WTC11 (cell line): Measurements from ENCODE around the gene SLC2A6. TPM values are rescaled to one million over a fixed set of nuclear protein-coding genes. Genes with fewer than 3 reads are reported as not detected.

Experiments used
- ATAC-seq: fragments of 200-7000 bp; cut with Tn5 transposase; 2 replicates; pipeline ENCODE4 v1.10.0; 2021; ENCODE audit warnings: mild to moderate bottlenecking, moderate library complexity
- CTCF ChIA-PET: fragments of 300-600 bp; sonication (Branson Sonifier 250); formaldehyde crosslinking; loops from one replicate; lab custom pipeline; 2021; ENCODE audit warnings: antibody characterized with exemption; lab: Charles Lee
- POLR2A ChIA-PET: fragments of 350-600 bp; sonication (Branson Sonifier 250); formaldehyde crosslinking; loops from one replicate; lab custom pipeline; 2021; ENCODE audit warnings: antibody characterized with exemption; lab: Charles Lee
- DNase-seq: peaks from one replicate; pipeline ENCODE4 v3.0.0; 2021; ENCODE audit warnings: low spot score
- H3K27ac Mint-ChIP-seq: 2 replicates; pipeline ENCODE4 v1.8.0; 2021; ENCODE audit warnings: mixed read lengths
- H3K27me3 Mint-ChIP-seq: 2 replicates; pipeline ENCODE4 v1.8.0; 2021; ENCODE audit warnings: low read depth, mild to moderate bottlenecking, moderate library complexity, mixed read lengths
- H3K36me3 Mint-ChIP-seq: 2 replicates; pipeline ENCODE4 v1.8.0; 2021; ENCODE audit warnings: mixed read lengths
- H3K4me1 Mint-ChIP-seq: 2 replicates; pipeline ENCODE4 v1.8.0; 2022; ENCODE audit warnings: mixed read lengths
- H3K4me3 Mint-ChIP-seq: 2 replicates; pipeline ENCODE4 v1.8.0; 2021; ENCODE audit warnings: mild to moderate bottlenecking, moderate library complexity, mixed read lengths
- H3K9me3 Mint-ChIP-seq: 2 replicates; pipeline ENCODE4 v1.8.0; 2021; ENCODE audit warnings: mixed read lengths
- CREB1 ChIP-seq: sonication (generic); formaldehyde crosslinking; IDR thresholded peaks from 2 replicates; pipeline ENCODE4 v1.8.0; 2023; ENCODE audit warnings: mild to moderate bottlenecking, missing genetic modification reagents
- ETV6 ChIP-seq: sonication (generic); formaldehyde crosslinking; IDR thresholded peaks from 2 replicates; pipeline ENCODE4 v1.8.1; 2022; ENCODE audit warnings: mild to moderate bottlenecking, missing genetic modification reagents
- GRHL2 ChIP-seq: fragments of 250-450 bp; sonication (Bioruptor Pico); IDR thresholded peaks from 2 replicates; pipeline ENCODE4 v1.8.0; 2022; ENCODE audit warnings: mild to moderate bottlenecking, moderate library complexity; ENCODE audit not compliant: insufficient replicate concordance, severe bottlenecking
- JUN ChIP-seq: sonication (generic); formaldehyde crosslinking; IDR thresholded peaks from 2 replicates; pipeline ENCODE4 v1.8.0; 2023; ENCODE audit warnings: mild to moderate bottlenecking, missing genetic modification reagents
- OVOL2 ChIP-seq: fragments of 250-450 bp; sonication (Bioruptor Pico); IDR thresholded peaks from 2 replicates; pipeline ENCODE4 v1.9.0; 2021; ENCODE audit warnings: mild to moderate bottlenecking, borderline replicate concordance
- ZNF121 ChIP-seq: sonication (generic); formaldehyde crosslinking; IDR thresholded peaks from 2 replicates; pipeline ENCODE4 v1.8.0; 2023; ENCODE audit warnings: missing genetic modification reagents
- ZNF219 ChIP-seq: sonication (generic); formaldehyde crosslinking; IDR thresholded peaks from 2 replicates; pipeline ENCODE4 v1.8.0; 2023; ENCODE audit warnings: missing genetic modification reagents, mild to moderate bottlenecking, borderline replicate concordance
- ZNF416 ChIP-seq: fragments of 250-450 bp; sonication (Bioruptor Pico); IDR thresholded peaks from 2 replicates; pipeline ENCODE4 v1.9.0; 2021; ENCODE audit warnings: mild to moderate bottlenecking, inconsistent platforms
- ZNF423 ChIP-seq: fragments of 250-450 bp; sonication (Bioruptor Pico); IDR thresholded peaks from 2 replicates; pipeline ENCODE4 v2.1.2; 2022; ENCODE audit warnings: mild to moderate bottlenecking, moderate library complexity
- total RNA-seq: library from RNA; stranded (reverse); gene quantifications from 3 replicates; pipeline ENCODE4 v1.2.3, GENCODE V29; 2021
- TF ChIP-seq, protein P1 (sequence below): sonication (generic); formaldehyde crosslinking; IDR thresholded peaks from 2 replicates; pipeline ENCODE4 v1.8.1; 2023; ENCODE audit warnings: mild to moderate bottlenecking, moderate library complexity, missing genetic modification reagents
- TF ChIP-seq, protein P2 (sequence below): sonication (generic); formaldehyde crosslinking; IDR thresholded peaks from 2 replicates; pipeline ENCODE4 v1.8.1; 2023; ENCODE audit warnings: mild to moderate bottlenecking, missing genetic modification reagents, moderate library complexity
- TF ChIP-seq, protein P3 (sequence below): fragments of 250-450 bp; sonication (Bioruptor Pico); conservative IDR thresholded peaks from 2 replicates; pipeline ENCODE4 v1.9.0; 2021; ENCODE audit warnings: mild to moderate bottlenecking
- TF ChIP-seq, protein P4 (sequence below): fragments of 200-600 bp; IDR thresholded peaks from 2 replicates; pipeline ENCODE4 v1.8.0; 2022; ENCODE audit warnings: antibody characterized with exemption
- TF ChIP-seq, protein P5 (sequence below): sonication (generic); formaldehyde crosslinking; IDR thresholded peaks from 2 replicates; pipeline ENCODE4 v1.8.0; 2023; ENCODE audit warnings: mild to moderate bottlenecking, missing genetic modification reagents
- TF ChIP-seq, protein P6 (sequence below): sonication (generic); formaldehyde crosslinking; IDR thresholded peaks from 2 replicates; pipeline ENCODE4 v1.8.0; 2022; ENCODE audit warnings: missing genetic modification reagents
- TF ChIP-seq, protein P7 (sequence below): sonication (generic); formaldehyde crosslinking; IDR thresholded peaks from 2 replicates; pipeline ENCODE4 v1.8.1; 2023; ENCODE audit warnings: mild to moderate bottlenecking, missing genetic modification reagents

SLC2A6 gene
- total RNA-seq, 1 experiment from 2014 or later: 16.6 TPM

DNA sequence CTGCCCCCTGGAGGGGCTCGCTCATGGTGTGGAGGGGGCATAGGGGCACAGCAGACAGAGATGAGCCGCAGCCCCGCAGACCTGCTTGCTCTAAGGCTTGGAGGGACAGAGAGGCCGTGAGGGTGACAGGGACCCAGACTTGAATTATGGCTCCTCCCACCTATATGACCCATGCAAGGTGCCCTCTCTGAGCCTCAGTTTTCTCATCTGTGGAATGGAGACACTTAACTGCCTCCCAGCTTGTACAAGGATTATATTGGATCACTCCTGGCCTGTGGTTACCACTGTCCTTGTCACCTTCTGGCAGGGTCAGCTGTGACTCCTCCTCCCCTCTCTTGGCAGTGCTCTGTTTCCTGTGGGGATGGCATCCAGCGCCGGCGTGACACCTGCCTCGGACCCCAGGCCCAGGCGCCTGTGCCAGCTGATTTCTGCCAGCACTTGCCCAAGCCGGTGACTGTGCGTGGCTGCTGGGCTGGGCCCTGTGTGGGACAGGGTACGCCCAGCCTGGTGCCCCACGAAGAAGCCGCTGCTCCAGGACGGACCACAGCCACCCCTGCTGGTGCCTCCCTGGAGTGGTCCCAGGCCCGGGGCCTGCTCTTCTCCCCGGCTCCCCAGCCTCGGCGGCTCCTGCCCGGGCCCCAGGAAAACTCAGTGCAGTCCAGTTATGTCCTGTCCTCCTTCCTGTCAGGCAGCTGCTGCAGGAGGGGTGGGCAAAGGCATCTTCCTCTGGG, 23.8 kb downstream of the SLC2A6 start:
- Mint-ChIP-seq H3K27ac (no peak overlapping the region), H3K27me3 (no peaks in the 10 kb centered on the region)
- CTCF ChIA-PET: interaction anchor here (1.1 to 3.0 kb wide), 4 partner anchors 11 to 57 kb away, joined by 3 to 15 read pairs (median 4); no protein-coding TSS in a partner anchor
- TF ChIP-seq, protein P1, sequence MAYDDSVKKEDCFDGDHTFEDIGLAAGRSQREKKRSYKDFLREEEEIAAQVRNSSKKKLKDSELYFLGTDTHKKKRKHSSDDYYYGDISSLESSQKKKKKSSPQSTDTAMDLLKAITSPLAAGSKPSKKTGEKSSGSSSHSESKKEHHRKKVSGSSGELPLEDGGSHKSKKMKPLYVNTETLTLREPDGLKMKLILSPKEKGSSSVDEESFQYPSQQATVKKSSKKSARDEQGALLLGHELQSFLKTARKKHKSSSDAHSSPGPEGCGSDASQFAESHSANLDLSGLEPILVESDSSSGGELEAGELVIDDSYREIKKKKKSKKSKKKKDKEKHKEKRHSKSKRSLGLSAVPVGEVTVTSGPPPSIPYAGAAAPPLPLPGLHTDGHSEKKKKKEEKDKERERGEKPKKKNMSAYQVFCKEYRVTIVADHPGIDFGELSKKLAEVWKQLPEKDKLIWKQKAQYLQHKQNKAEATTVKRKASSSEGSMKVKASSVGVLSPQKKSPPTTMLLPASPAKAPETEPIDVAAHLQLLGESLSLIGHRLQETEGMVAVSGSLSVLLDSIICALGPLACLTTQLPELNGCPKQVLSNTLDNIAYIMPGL (CRISPR knock-in tag): no peak
- TF ChIP-seq GRHL2 (CRISPR knock-in tag) (no peak), ZNF121 (no peak), ZNF219 (CRISPR knock-in tag) (no peak), JUN (CRISPR knock-in tag) (no peak), ZNF423 (no peak), ZNF416 (no peak), ETV6 (CRISPR knock-in tag) (no peak), CREB1 (CRISPR knock-in tag) (no peak), OVOL2 (CRISPR knock-in tag) (no peak)
- TF ChIP-seq, protein P2, sequence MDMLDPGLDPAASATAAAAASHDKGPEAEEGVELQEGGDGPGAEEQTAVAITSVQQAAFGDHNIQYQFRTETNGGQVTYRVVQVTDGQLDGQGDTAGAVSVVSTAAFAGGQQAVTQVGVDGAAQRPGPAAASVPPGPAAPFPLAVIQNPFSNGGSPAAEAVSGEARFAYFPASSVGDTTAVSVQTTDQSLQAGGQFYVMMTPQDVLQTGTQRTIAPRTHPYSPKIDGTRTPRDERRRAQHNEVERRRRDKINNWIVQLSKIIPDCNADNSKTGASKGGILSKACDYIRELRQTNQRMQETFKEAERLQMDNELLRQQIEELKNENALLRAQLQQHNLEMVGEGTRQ (CRISPR knock-in tag): no peak
- TF ChIP-seq, protein P3, sequence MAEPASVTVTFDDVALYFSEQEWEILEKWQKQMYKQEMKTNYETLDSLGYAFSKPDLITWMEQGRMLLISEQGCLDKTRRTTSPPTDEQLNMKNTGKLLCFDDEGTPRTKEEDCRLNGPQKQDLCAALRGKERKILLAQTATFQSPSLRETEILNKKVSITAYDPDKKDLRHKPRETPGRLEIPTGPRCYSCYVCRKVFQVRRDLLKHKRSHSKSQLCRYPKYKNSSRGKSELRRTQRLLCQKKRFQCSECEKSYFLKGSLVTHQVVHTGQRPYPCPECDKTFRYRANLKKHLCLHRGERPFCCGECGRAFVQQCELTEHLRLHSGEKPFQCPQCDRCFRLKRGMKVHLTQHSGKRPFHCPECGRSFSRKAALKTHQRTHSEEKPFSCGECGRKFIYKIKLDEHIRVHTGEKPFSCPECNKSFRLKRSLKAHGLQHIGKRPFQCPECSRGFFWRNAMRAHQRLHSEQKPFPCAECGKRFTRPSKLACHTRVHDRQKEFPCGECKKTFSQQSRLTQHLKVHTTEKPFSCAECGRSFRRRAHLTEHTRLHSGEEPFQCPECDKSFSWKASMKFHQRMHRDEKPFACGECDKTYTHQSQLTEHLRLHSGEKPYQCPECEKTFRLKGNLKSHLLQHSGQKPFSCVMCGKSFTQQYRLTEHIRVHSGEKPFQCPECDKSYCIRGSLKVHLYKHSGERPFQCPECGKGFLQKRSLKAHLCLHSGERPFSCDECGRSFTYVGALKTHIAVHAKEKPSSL (CRISPR knock-in tag): no peak
- TF ChIP-seq, protein P4, sequence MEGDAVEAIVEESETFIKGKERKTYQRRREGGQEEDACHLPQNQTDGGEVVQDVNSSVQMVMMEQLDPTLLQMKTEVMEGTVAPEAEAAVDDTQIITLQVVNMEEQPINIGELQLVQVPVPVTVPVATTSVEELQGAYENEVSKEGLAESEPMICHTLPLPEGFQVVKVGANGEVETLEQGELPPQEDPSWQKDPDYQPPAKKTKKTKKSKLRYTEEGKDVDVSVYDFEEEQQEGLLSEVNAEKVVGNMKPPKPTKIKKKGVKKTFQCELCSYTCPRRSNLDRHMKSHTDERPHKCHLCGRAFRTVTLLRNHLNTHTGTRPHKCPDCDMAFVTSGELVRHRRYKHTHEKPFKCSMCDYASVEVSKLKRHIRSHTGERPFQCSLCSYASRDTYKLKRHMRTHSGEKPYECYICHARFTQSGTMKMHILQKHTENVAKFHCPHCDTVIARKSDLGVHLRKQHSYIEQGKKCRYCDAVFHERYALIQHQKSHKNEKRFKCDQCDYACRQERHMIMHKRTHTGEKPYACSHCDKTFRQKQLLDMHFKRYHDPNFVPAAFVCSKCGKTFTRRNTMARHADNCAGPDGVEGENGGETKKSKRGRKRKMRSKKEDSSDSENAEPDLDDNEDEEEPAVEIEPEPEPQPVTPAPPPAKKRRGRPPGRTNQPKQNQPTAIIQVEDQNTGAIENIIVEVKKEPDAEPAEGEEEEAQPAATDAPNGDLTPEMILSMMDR: no peak
- TF ChIP-seq, protein P5, sequence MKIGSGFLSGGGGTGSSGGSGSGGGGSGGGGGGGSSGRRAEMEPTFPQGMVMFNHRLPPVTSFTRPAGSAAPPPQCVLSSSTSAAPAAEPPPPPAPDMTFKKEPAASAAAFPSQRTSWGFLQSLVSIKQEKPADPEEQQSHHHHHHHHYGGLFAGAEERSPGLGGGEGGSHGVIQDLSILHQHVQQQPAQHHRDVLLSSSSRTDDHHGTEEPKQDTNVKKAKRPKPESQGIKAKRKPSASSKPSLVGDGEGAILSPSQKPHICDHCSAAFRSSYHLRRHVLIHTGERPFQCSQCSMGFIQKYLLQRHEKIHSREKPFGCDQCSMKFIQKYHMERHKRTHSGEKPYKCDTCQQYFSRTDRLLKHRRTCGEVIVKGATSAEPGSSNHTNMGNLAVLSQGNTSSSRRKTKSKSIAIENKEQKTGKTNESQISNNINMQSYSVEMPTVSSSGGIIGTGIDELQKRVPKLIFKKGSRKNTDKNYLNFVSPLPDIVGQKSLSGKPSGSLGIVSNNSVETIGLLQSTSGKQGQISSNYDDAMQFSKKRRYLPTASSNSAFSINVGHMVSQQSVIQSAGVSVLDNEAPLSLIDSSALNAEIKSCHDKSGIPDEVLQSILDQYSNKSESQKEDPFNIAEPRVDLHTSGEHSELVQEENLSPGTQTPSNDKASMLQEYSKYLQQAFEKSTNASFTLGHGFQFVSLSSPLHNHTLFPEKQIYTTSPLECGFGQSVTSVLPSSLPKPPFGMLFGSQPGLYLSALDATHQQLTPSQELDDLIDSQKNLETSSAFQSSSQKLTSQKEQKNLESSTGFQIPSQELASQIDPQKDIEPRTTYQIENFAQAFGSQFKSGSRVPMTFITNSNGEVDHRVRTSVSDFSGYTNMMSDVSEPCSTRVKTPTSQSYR (CRISPR knock-in tag): no peak
- TF ChIP-seq, protein P6, sequence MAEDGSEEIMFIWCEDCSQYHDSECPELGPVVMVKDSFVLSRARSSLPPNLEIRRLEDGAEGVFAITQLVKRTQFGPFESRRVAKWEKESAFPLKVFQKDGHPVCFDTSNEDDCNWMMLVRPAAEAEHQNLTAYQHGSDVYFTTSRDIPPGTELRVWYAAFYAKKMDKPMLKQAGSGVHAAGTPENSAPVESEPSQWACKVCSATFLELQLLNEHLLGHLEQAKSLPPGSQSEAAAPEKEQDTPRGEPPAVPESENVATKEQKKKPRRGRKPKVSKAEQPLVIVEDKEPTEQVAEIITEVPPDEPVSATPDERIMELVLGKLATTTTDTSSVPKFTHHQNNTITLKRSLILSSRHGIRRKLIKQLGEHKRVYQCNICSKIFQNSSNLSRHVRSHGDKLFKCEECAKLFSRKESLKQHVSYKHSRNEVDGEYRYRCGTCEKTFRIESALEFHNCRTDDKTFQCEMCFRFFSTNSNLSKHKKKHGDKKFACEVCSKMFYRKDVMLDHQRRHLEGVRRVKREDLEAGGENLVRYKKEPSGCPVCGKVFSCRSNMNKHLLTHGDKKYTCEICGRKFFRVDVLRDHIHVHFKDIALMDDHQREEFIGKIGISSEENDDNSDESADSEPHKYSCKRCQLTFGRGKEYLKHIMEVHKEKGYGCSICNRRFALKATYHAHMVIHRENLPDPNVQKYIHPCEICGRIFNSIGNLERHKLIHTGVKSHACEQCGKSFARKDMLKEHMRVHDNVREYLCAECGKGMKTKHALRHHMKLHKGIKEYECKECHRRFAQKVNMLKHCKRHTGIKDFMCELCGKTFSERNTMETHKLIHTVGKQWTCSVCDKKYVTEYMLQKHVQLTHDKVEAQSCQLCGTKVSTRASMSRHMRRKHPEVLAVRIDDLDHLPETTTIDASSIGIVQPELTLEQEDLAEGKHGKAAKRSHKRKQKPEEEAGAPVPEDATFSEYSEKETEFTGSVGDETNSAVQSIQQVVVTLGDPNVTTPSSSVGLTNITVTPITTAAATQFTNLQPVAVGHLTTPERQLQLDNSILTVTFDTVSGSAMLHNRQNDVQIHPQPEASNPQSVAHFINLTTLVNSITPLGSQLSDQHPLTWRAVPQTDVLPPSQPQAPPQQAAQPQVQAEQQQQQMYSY (CRISPR knock-in tag): no peak
- TF ChIP-seq, protein P7, sequence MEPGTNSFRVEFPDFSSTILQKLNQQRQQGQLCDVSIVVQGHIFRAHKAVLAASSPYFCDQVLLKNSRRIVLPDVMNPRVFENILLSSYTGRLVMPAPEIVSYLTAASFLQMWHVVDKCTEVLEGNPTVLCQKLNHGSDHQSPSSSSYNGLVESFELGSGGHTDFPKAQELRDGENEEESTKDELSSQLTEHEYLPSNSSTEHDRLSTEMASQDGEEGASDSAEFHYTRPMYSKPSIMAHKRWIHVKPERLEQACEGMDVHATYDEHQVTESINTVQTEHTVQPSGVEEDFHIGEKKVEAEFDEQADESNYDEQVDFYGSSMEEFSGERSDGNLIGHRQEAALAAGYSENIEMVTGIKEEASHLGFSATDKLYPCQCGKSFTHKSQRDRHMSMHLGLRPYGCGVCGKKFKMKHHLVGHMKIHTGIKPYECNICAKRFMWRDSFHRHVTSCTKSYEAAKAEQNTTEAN (CRISPR knock-in tag): no peak
- TF ChIP-seq, all 79 proteins: peak for 0
- POLR2A ChIA-PET: no interaction called here
- DNase-seq: no peak
- Mint-ChIP-seq H3K4me1 (peaks cover 10% of the 10 kb centered on the region), H3K4me3 (no peak overlapping the region), H3K9me3 (no peaks in the 10 kb centered on the region), H3K36me3 (no peaks in the 10 kb centered on the region)
- no peak for ATAC-seq
